Daoy (cell line): Measurements from ENCODE around the gene IL11. TPM values are rescaled to one million over a fixed set of nuclear protein-coding genes. Genes with fewer than 3 reads are reported as not detected.
A peak's percentile ranks its signal among the peaks of the same experiment; 100 is the strongest.
"Not testable (repeated sequence)": the region's sequence is repeated elsewhere in the genome, so short reads cannot be mapped to it uniquely, and the experiment has no call there.

Source experiments
- DNase-seq: peaks from one replicate; pipeline ENCODE4 v3.0.0-alpha.2; 2015; ENCODE audit warnings: low read depth
- total RNA-seq: library from RNA; depleted of rRNA; stranded (reverse); fragments of >200 nt; shearing (Covaris generic); gene quantifications from 2 replicates; pipeline ENCODE4 v1.2.3, GENCODE V29; 2014; rRNA removed

IL11 gene
- total RNA-seq, 1 experiment from 2014 or later = 56.5 TPM

- DNase-seq = not testable (repeated sequence)
Observed at GRCh38 chr19:55328774-55329318, 41.4 kb downstream of the IL11 start.

- no peak for DNase-seq
Observed at GRCh38 chr19:55325172-55325571, 45.1 kb downstream of the IL11 start, which contains the start of gene TMEM150B. Gene TMEM150B (minus strand): TSS chr19:55325341. CDS start chr19:55321036, 4,305 bp downstream.

- no peak for DNase-seq
Observed at GRCh38 chr19:55324662-55325061, 45.6 kb downstream of the IL11 start.

- DNase-seq = no peak
Observed at GRCh38 chr19:55322204-55322885, 47.9 kb downstream of the IL11 start.

GRCh38 chr19:55321466-55322137 lies 48.7 kb downstream of the IL11 start:
- no peak for DNase-seq

GRCh38 chr19:55320844-55321419 lies 49.3 kb downstream of the IL11 start:
- no peak for DNase-seq

- DNase-seq = peak; percentile 52
Observed at GRCh38 chr19:55319785-55320184, 50.5 kb downstream of the IL11 start.

- DNase-seq = no peak
Observed at GRCh38 chr19:55316646-55317045, 53.6 kb downstream of the IL11 start.

GRCh38 chr19:55315956-55316525 lies 54.2 kb downstream of the IL11 start:
- no peak for DNase-seq

- DNase-seq = no peak
Observed at GRCh38 chr19:55314396-55314795, 55.9 kb downstream of the IL11 start.

Other genes with a start within 250 kb of the IL11 start
- gene TNNT1, start 221.3 kb downstream of the IL11 start, total RNA-seq = 22.5 and 23.9 TPM in 2 replicates
- 0.80 TPM in 1 of 2 replicates, not detected in the other for gene TNNI3, start 212.7 kb downstream of the IL11 start, total RNA-seq
- 3.1 and 7.1 TPM in 2 replicates for gene DNAAF3, start 203.8 kb downstream of the IL11 start, total RNA-seq
- 0.12 TPM in 1 of 2 replicates, not detected in the other for gene SYT5, start 190.2 kb downstream of the IL11 start, total RNA-seq
- gene PTPRH, start 161.0 kb downstream of the IL11 start, total RNA-seq = 4.1 and 8.6 TPM in 2 replicates
- 0.95 and 1.8 TPM in 2 replicates for gene TMEM86B, start 141.7 kb downstream of the IL11 start, total RNA-seq
- gene PPP6R1, start 111.4 kb downstream of the IL11 start, total RNA-seq = 26.5 and 38.0 TPM in 2 replicates
- 104 and 113 TPM in 2 replicates for gene HSPBP1, start 90.4 kb downstream of the IL11 start, total RNA-seq
- 6.3 and 9.0 TPM in 2 replicates for gene BRSK1, start 86.5 kb downstream of the IL11 start, total RNA-seq
- not detected in 2 replicates for gene TMEM150B, start 45.1 kb downstream of the IL11 start, total RNA-seq
- 8.5 and 8.9 TPM in 2 replicates for gene KMT5C, start 30.6 kb downstream of the IL11 start, total RNA-seq
- not detected in 2 replicates for gene COX6B2, start 15.7 kb downstream of the IL11 start, total RNA-seq
- gene GARIN5B, start 7.2 kb downstream of the IL11 start, total RNA-seq = not detected in 2 replicates
- not detected in 2 replicates for gene TMEM190, start 6.4 kb upstream of the IL11 start, total RNA-seq
- gene TMEM238, start 13.8 kb upstream of the IL11 start, total RNA-seq = 3.3 and 3.9 TPM in 2 replicates
- 633 and 816 TPM in 2 replicates for gene RPL28, start 15.5 kb upstream of the IL11 start, total RNA-seq
- gene UBE2S, start 37.3 kb upstream of the IL11 start, total RNA-seq = 317 and 338 TPM in 2 replicates
- gene SHISA7, start 72.8 kb upstream of the IL11 start, total RNA-seq = not detected in 2 replicates
- 134 and 140 TPM in 2 replicates for gene ISOC2, start 91.2 kb upstream of the IL11 start, total RNA-seq
- gene C19orf85, start 94.3 kb upstream of the IL11 start, total RNA-seq = not detected in 2 replicates
- 1.7 and 3.4 TPM in 2 replicates for gene ZNF628, start 106.2 kb upstream of the IL11 start, total RNA-seq
- gene NAT14, start 114.7 kb upstream of the IL11 start, total RNA-seq = 22.5 and 23.2 TPM in 2 replicates
- 1.4 and 2.2 TPM in 2 replicates for gene SSC5D, start 118.0 kb upstream of the IL11 start, total RNA-seq
- gene SBK2, start 166.7 kb upstream of the IL11 start, total RNA-seq = not detected in 2 replicates
- gene SBK3, start 175.1 kb upstream of the IL11 start, total RNA-seq = not detected in 2 replicates
- 8.8 and 9.8 TPM in 2 replicates for gene ZNF579, start 210.4 kb upstream of the IL11 start, total RNA-seq
- 2.2 and 4.1 TPM in 2 replicates for gene FIZ1, start 229.1 kb upstream of the IL11 start, total RNA-seq
- gene ZNF524, start 229.8 kb upstream of the IL11 start, total RNA-seq = 6.1 and 8.7 TPM in 2 replicates
- gene ZNF865, start 235.2 kb upstream of the IL11 start, total RNA-seq = 0.15 and 0.80 TPM in 2 replicates